HG02852 (cell line): Measurements from ENCODE around the gene UCKL1.
"Not testable (repeated sequence)": the region's sequence is repeated elsewhere in the genome, so short reads cannot be mapped to it uniquely, and the experiment has no call there.

Experiments
- ATAC-seq: cut with Tn5 transposase; IDR thresholded peaks from one replicate; pipeline ENCODE4 v1.9.1; 2021; ENCODE audit warnings: mild to moderate bottlenecking, moderate library complexity; ENCODE audit not compliant: unreplicated experiment

The UCKL1 gene

GRCh38 chr20:63944078-63944941 is 11.9 kb downstream of the UCKL1 start:
- ATAC-seq, result no peak

- ATAC-seq, result no peak
Measured at GRCh38 chr20:63943808-63944077, 12.5 kb downstream of the UCKL1 start.

DNA sequence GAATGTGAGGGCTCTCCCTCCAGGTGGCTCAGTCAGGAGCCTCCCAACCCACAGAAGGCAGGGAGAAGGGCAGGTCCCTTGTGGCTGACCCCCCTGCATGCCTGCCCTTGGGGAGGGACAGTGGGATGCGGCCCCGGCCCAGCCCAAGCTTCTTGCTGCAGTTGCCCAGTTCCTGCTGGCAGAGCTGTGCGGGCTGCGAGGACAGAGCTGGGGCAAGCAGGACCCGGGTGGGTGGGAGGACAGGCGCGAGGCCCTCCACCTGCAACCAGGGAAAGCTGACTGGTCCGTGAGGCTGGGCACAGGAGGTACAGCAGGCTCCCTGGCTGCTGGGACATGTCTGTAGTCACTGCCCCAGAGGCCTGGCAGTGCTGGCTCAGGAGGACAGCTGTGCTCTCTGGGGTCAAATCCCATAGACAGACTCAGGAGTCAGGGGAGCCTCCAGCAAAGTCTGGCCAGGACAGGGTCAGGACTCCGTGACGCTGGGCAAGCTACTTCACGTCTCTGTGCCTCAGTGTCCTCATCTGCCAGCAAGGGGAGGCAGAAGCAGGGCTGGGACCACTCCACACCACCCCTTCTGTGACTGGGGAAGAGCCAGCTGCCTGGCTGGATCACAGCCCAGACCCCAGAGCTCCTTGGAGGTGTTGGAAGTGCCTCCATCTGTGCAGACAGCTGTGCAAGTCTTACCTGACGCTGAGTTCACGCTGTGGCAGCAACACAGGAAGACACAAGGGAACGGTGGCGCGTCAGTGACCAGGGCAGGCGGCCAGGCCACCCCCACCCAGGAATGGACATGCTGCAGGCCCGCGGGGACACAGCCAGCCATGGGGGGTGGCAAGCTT is 13.0 kb downstream of the UCKL1 start:
- ATAC-seq, result no peak

DNA sequence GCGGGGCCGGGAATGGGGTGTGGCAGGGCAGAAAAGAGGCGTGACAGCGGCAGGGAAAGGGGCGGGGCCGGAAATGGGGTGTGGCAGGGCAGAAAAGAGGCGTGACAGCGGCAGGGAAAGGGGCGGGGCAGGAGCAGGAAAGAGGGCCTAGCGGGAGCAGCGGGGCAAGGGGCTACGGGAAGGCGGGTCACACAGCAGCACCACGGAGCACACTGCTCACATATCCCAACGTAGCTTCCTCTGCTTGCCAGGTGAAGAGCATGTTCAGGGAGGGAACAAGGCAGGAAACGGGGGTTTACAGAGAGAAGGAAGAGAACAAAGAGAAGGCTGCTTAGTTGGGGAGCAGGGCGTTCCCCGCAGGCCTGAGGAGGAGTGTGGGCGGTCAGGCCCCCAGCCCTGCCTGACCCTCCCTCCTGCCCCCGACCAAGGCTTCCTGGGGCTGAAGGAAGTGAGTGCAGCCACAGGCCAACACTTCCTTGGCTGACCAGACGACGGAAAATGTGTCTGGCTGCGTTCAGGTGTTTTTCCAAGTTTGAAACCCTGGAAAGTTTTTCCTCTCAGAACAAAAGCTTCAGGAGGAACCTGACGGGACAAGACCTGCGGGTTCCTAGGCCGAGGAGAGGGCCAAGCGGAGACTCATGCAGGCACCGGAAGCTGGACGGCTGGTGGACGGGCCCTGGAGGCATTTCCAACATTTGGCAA is 13.8 kb downstream of the UCKL1 start:
- ATAC-seq, result no peak

DNA sequence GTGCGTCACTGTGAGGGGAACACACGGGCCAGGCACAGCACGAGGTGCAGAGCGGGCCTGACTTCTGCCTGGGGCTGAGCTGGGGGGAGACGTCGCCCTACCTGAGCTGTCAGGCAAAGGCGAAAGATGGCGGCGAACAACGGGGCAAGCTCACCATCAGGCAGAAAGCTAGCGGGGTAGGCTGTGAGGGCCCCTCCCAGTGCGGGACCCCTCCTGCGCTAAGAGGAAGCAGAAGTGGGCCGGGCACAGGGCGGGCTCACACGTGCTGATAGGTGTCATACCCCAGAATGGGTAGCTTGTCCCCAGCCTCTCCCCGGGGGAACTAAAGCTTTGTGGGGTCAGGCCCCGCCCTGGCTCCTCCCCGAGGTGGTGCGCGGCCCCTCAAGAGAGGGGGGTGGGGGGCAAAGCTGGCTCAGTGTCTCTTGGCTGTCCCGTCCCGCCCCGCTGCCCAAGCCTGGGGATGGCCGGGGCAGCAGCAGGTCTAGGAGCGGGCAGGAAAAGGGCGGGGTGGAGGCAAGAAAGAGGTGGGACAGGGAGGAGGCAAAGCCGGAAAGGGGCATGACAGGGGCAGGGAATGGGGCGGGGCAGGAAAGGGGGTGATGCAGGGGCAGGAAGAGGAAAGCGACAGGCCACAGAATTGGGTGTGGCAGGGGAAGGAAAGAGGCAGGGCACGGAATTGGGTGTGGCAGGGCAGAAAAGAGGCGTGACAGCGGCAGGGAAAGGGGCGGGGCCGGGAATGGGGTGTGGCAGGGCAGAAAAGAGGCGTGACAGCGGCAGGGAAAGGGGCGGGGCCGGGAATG is 14.7 kb downstream of the UCKL1 start:
- no peak for ATAC-seq

DNA sequence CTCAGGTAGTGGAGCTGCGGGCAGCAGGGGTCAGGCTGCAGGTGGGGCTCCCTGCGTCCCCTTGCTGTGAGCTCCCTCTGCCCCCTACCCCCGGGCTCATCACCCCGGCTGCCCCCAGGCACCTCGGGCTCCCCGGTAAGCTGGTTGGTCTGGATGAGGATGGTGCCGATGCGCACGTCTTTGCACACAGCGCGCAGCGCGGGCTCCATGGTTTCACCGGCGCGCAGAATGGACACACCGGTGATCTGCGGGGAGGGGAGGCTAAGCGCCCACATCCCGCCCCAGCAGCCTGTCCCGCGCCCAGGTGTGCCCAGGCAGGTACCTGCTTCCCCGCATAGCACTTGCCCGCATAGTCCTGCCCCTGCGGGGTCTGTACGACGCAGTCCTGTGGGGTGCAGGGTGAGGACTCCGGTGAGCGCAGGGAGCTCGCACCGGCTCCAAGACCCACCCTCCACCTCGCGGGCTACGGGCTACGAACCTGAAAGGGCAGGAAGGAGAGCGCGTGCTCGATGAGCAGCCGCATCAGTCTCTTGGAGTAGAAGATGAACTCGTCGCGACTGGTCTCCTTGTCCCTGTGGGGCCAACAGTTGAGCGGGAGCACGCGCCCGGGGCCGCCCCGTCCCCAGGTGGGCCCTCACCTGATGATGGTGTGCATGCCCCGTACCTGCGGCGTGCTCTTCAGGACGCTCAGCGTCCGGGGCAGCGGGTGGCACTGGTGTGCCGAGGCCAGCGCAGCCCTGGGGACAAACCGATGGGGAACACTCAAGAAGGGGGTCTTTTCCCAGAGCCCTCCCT is 15.5 kb downstream of the UCKL1 start:
- no peak for ATAC-seq

GRCh38 chr20:63940071-63940471 is 16.1 kb downstream of the UCKL1 start:
- ATAC-seq, result no peak

- ATAC-seq, result no peak
Measured at GRCh38 chr20:63939061-63939935, 16.9 kb downstream of the UCKL1 start.

DNA sequence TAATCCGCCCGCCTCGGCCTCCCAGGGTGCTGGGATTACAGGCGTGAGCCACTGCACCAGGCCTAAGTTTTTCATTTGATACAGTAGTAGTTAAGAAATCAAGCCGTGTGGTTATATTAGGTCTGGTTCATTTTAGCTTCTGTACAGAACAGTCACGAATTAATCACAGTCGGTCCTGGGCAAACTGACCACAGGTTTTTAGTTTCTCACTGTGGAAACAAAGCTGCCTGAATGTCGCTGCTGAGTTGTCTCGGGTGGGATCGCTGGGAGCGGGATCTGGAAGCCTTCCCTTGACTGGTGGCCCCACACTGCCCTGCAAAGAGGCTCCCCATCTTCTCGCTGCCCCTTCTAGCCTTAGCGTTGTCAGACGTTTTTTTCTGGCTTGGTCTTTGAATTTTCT is 18.6 kb downstream of the UCKL1 start:
- ATAC-seq, result no peak

DNA sequence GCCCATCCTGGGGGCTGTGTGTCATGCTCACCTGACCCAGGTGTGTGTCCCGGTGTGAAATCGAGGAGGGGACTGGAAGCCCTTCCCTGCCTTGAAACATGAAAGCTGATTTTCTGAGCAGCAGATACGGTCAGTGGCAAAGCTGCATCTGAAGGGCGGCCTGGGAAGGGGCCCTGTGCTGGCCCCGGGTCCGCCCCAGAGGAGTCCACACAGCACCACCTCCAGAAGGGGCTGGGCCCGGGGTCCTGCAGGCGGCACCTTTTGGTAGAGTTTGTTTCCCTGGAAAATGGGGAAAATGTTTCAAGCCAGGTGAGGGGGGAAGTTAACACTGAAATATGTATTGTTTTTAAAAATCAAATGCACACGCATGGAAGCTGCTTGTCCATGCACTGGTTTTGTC is 20.8 kb downstream of the UCKL1 start:
- no peak for ATAC-seq

GRCh38 chr20:63934271-63935068 is 21.7 kb downstream of the UCKL1 start:
- ATAC-seq, result no peak

GRCh38 chr20:63933646-63934045 is 22.6 kb downstream of the UCKL1 start:
- ATAC-seq, result no peak

DNA sequence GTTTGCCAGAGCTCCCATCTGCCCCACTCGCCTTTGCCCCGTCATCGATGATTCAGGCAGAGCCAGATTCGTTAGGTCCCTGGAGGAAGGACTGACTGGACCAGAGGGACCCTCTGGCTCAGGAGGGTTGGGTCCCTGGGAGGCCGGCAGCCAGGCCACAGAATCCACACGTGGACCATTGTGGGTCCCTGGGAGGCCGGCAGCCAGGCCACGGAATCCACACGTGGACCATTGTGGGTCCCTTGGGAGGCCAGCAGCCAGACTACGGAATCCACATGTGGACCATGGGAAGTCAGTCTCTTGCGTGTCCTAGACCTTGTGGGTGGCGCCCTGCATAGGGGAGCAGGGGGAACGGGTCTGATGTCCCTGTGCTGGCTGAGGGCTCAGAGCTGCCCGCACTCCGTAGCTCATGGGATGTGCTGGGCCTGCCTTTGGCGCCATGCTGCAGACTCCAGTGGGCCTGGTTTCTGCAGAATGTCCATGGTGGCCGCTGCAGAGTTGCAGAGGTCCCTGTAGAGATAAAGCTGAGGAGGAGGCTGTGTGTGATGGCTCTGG is 23.5 kb downstream of the UCKL1 start:
- no peak for ATAC-seq

DNA sequence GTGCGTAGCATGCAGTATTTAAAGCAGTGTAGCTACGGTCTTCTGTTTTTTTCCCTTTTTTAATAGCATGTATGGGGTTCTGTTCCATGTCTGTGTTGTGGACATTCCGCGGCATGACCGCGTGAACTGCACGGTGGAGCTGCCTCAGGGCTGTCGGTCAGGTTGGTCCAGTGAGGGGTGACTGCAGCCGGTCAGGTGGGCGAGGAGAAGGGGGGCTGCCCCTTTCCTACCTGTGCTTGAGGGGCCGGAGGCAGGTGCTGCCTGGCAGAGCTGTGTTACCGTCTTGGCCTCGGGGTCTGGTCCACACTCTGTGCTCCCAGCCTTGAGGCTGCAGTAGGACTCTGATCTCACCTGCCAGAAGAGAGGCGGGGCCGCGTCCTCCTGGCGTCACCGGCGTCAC is 24.5 kb downstream of the UCKL1 start:
- no peak for ATAC-seq

GRCh38 chr20:63930971-63931553 is 25.2 kb downstream of the UCKL1 start:
- no peak for ATAC-seq

- ATAC-seq, result not testable (repeated sequence)
Measured at GRCh38 chr20:63929473-63929883, 26.7 kb downstream of the UCKL1 start.

GRCh38 chr20:63929071-63929470 is 27.1 kb downstream of the UCKL1 start:
- no peak for ATAC-seq

DNA sequence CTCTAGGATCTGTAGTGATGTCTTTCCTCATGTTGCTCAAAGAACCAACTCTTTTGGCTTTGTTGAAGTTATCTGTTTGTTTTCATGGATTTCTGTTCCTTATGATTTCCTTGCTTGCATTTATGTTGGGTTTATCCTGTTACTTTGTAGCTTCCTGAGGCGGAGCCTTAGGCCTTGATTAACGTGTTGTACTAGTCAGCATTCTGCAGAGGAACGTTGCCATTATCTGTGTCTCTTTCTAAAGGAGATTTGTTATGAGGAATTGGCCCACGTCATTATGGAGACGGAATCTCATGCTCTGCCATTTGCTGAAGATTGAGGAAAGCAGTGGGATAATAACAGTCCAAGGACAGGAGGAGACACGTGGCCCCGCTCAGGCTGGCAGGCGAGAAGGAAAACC is 29.9 kb downstream of the UCKL1 start:
- ATAC-seq, result no peak
